Measurements from ENCODE around the gene IVNS1ABP. TPM values are rescaled to one million over a fixed set of nuclear protein-coding genes. Genes with fewer than 3 reads are reported as not detected.
"Not testable (repeated sequence)": the region's sequence is repeated elsewhere in the genome, so short reads cannot be mapped to it uniquely, and the experiment has no call there.

IVNS1ABP gene
- polyA plus RNA-seq, 10 donors, result 45.9 to 92.5 (median 78.6) TPM

- DNase-seq, result no peak
These were observed 58.4 kb downstream of the IVNS1ABP start for GRCh38 chr1:185258676-185259075.

- DNase-seq, result no peak
These were observed 59.2 kb downstream of the IVNS1ABP start for GRCh38 chr1:185257950-185258208.

GRCh38 chr1:185257116-185257949, 59.7 kb downstream of the IVNS1ABP start:
- DNase-seq, result not testable (repeated sequence)

- DNase-seq, result not testable (repeated sequence)
These were observed 61.4 kb downstream of the IVNS1ABP start for GRCh38 chr1:185255595-185255994.

- DNase-seq, result not testable (repeated sequence)
These were observed 64.6 kb downstream of the IVNS1ABP start for GRCh38 chr1:185252404-185252803.

- not testable (repeated sequence) for DNase-seq
These were observed 65.1 kb downstream of the IVNS1ABP start for GRCh38 chr1:185251928-185252327.

GRCh38 chr1:185250063-185250462, 67.0 kb downstream of the IVNS1ABP start:
- no peak for DNase-seq

GRCh38 chr1:185249563-185249962, 67.5 kb downstream of the IVNS1ABP start:
- no peak for DNase-seq

Other genes starting within 250 kb of the IVNS1ABP start
- gene TRMT1L, start 160.3 kb downstream of the IVNS1ABP start, polyA plus RNA-seq (ENCODE audit: insufficient read length in 10 of 10), result 10 to 100 TPM; 13.1 to 21.5 (median 14.8) TPM
- gene SWT1, start 160.1 kb downstream of the IVNS1ABP start, polyA plus RNA-seq (ENCODE audit: insufficient read length in 10 of 10), result 1 to 10 TPM; 5.0 to 8.7 (median 6.7) TPM

All from muscle of back (tissue), 11 donors.